GM19438 (cell line): Measurements from ENCODE around the gene BRSK2.
"Not testable (repeated sequence)": the region's sequence is repeated elsewhere in the genome, so short reads cannot be mapped to it uniquely, and the experiment has no call there.

Source experiments
- ATAC-seq: cut with Tn5 transposase; IDR thresholded peaks from one replicate; pipeline ENCODE4 v1.9.1; 2021; ENCODE audit warnings: low read depth; ENCODE audit not compliant: unreplicated experiment

BRSK2 gene

DNA sequence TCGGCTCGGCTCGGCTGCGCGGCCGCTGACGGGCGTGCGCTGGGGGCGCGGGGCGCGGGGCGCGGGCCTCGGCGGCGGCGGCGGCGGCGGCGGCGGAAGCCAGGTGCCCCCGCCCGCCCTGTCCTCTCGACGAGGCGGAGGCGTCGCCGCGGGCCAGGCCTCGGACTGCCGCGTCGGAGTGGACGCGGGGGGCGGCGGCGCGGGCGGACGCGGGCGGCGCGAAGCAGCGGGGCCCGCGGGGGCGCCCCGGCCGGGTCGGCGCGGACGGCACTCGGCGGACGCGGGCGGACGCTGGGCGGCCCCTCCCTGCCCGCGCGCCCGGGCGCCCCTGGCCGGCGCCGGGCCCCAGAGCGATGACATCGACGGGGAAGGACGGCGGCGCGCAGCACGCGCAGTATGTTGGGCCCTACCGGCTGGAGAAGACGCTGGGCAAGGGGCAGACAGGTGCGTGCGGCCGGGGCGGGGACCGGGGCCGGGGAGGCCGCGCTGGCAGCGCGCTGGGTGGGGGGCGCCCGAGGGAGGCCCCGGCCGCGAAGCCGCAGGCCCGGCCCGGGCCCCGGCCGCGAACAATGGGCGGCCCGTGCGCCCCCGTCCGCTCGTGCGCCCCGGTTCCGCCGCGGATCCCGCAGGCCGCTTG is at the start of gene BRSK2:
BRSK2 (plus strand) TSS at position 3 of the 637 bp plus-strand sequence; CDS start at position 354, 351 bp downstream.
- ATAC-seq = no peak

DNA sequence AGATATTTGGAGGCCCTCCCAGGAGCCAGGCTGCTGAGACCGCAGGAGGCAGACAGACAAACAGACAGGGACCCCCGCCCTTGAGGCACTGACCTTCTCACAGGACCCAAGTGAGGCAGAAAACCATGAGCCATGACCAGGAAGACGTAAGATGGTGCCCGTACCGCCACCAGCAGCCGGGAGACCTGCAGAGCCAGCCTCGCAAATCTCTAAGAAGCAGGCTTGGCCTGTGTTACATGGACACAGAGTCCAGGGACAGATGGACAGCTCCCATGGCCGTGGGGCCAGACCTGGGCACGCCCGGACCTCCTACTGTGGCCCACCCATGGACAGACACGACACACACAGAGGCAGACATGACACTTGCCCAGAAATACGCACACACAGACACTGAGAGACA is 49.6 kb upstream of the BRSK2 start:
- no peak for ATAC-seq

DNA sequence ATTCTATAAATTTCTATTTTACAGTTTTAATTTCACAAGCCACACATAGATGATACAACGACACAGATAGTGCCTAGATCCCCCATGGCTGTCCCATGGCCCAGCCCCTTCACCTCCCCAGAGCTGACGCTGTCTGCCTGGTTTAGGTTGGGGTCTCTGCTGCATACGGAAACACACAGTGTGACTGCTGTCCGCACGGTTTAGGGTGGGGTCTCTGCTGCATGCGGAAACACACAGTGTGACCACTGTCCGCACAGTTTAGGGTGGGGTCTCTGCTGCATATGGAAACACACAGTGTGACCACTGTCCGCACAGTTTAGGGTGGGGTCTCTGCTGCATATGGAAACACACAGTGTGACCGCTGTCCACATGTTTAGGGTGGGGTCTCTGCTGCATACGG is 48.5 kb upstream of the BRSK2 start:
- ATAC-seq = not testable (repeated sequence)

DNA sequence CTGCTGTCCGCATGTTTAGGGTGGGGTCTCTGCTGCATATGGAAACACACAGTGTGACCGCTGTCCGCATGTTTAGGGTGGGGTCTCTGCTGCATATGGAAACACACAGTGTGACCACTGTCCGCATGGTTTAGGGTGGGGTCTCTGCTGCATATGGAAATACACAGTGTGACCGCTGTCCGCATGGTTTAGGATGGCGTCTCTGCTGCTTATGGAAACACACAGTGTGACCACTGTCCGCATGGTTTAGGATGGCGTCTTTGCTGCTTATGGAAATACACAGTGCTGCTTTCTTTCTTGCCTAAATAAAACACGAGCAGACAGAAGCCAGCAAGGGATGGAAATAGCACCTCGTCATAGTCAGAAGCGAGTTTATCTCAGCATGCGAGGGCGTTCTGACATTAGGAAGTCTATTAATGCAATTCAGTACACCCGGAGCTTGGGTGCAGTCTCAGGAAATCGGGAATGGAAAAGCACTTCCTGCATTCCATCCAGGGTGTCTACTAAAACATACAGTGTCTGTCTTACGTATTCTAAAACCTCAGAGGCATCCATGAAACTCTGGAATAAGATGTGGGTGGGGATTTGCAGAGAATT is 47.7 kb upstream of the BRSK2 start:
- ATAC-seq = no peak

DNA sequence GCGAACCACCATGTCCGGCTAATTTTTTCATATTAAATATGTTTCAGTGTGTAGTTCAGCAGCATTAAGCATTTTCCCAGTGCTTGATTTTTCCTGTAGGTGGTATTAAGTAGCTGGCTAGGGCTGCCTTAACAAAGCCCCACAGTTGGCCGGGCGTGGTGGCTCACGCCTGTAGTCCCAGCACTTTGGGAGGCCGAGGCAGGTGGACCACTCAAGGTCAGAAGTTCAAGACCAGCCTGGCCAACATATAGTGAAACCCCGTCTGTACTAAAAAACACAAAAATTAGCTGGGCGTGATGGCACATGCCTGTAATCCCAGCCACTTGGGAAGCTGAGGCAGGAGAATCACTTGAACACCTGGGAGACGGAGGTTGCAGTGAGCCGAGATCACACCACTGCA is 46.8 kb upstream of the BRSK2 start:
- no peak for ATAC-seq

DNA sequence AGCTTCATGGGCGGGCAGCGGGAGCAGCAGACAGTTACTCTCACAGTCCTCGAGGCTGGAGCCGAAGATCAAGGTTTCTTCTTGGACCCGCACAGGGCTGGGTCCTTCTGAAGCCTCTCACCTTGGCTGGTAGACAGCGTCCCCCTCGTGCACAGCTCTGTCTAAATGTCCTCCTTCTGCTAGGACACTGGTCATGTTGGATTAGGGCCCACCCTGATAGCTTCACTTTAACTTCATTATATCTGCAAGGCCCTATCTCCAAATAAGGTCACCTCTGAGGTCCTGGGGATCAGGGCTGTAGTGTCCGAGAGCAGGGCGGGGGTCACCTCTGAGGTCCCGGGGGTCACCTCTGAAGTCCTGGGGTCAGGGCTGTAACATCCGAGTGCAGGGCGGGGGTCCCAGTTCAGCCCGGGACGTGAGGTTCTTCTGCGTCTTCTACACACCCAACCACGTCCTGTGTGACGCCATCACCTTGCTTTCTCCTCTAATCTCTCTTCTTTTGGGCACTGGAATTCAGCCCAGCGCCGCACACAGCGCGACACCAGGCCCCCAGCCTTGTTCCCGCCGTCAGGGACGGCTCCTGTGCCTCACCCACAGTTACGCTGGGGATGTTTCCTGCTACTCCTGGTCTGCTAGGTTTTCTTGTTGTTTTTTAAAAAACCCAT is 46.2 kb upstream of the BRSK2 start:
- ATAC-seq = no peak

DNA sequence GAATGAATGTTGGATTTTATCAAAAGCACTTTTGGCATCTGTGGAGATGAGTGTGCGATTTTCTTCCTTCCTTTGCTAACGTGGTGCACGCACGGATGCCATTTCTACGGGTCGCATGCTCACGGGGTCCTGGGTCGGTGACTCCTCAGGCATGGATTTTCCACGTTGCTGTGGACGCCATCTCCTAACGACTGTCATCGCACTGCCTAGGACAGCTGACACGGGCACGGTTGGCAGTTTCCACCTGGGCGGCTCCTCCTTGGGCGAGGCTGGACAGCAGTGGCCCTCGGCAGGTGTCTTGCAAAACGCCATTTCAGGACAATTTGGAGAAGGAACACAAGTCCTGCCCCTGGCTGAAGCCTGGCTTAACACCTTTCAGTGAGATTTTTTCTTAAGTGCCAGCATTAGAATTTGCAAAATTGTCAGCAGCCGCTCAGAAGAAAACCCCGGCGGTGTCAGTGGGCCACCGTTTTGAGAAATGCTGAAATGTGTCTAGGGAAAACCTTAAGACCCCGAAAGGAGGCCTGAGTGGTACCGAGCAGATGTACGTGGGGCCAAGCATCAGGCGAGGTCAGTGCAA is 45.6 kb upstream of the BRSK2 start:
- no peak for ATAC-seq

DNA sequence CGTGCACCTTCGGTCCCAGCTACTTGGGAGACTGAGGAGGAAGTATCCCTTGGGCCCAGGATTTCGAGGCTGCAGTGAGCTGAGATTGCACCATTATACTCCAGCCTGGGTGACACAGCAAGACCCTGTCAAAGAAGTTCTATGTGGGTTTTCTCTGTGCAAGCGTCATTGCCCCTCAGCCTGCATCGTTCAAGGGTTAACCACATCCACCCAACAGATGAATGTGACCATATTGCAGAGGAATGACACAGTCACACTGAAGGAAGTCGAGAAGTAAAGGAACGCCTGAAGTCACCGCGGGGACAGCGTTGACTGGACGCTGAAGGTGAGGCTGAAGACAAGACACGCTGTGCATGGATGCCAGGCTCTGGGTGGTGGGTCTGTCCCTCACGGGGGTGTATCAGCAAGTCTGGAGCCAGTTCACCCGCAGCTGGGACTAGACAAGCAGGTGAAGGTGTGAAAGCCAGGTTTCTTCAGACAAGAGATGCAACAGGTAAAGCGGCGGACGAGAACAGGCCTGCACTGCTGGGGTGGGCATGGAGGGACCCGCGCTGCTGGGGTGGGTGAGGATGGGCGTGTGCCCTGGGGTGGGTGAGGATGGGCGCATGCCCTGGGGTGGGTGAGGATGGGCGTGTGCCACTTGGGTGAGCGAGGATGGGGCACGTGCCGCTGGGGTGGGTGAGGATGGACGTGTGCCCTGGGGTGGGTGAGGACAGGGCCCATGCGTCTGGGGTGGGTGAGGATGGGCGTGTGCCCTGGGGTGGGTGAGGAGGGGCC is 43.8 kb upstream of the BRSK2 start:
- no peak for ATAC-seq

DNA sequence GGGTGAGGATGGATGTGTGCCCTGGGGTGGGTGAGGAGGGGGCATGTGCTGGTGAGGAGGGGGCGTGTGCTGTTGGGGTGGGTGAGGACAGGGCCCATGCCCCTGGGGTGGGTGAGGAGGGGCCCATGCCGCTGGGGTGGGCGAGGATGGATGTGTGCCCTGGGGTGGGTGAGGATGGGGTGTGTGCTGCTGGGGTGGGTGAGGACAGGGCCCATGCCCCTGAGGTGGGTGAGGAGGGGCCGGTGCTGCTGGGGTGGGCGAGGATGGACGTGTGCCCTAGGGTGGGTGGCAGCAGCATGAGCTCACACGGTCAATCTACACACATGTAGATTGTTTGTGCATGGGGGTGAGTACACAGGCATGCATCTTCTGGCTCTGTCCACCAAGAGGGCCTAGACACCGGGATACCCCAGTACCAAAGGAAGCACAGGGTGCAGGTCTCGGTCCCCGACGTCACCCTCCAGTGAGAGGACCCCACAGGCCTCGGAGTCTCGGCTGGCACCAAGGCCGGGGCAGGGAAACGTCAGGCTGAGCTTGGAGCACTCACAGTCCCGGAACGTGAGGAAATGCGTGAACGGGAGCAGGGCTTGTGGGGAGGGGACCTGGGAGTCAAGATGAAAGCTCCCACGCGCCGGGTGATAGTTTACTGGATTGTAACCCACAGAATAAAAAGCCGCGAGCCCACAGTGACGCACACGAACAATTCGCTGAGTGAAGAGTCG is 42.9 kb upstream of the BRSK2 start:
- no peak for ATAC-seq

DNA sequence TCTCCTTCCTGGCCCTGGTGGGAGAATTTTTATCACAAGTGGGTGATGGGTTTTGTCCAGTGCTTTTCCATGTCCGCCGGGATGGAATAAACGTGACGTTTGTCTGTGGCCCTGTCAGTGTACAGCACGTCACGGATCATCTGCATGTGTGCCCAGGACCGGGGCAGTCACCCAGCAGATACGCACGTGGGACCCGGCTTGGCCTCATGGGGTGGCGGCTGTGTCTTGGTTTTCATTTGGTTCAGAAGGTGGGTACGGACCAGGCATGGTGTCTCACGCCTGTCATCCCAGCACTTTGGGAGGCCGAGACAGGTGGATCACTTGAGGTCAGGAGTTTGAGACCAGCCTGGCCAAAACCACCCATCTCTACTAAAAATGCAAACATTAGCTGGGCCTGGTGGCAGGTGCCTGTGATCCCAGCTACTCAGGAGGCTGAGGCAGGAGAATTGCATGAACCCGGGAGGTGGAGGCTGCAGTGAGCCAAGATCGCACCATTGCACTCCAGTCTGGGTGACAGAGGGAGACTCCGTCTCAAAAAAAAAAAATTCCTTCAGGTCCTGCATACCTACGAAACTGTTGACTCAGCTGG is 42.2 kb upstream of the BRSK2 start:
- ATAC-seq = not testable (repeated sequence)

DNA sequence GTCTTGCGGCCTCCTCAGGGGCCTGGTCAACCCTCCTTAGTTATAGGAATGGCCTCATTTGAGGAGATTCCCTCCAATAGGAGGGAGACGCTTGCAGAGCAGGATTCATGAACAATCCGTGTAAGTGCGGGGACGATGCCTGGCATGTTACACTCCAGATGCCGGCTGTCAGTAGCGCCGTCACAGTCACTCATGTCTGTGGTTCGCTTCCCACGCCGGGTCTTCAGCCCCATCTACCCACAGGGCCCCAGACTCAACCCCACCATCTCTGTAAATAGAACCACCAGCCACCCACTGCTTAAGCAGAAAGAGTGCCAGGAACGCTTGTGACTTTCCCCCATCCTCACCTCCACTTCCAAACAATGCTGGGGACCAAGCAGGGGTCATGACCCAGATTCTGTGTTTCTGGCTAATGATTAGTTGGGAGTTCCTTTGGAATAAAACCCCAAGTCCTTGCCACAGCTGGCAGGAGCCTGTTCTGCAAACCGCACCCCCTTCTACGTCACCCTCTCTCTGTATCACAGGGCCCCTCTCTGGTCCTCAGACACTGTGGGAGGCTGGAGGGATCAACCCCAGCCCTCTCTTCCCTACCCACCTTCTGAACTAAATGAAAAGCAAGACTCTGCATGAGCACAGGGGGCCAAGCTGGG is 41.5 kb upstream of the BRSK2 start:
- ATAC-seq = no peak

DNA sequence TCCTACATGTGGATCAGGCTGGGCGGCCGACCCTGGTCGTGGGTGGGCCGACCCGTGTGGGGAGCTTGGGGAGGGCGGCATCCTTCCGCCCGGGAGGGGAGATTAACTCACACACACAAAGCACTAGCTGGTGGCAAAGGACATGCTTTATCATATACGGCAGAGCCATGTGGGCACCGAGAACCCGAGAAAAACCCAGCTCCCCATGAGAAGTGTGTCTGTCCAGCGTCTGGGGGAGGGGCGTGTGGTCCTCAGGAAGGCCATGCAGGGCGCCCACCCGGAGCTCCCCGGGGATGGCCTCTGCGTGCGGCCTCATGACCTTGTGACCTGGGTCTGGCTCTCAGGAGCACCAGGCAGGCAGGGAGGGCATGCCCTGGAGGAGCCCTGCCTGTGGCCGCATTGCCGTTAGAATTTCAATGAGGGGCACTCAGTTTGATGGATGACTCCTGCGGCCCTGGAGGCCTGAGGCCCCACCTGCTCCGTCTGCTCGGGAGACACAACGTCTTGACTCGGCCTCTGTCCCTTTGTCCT is 40.9 kb upstream of the BRSK2 start:
- no peak for ATAC-seq

DNA sequence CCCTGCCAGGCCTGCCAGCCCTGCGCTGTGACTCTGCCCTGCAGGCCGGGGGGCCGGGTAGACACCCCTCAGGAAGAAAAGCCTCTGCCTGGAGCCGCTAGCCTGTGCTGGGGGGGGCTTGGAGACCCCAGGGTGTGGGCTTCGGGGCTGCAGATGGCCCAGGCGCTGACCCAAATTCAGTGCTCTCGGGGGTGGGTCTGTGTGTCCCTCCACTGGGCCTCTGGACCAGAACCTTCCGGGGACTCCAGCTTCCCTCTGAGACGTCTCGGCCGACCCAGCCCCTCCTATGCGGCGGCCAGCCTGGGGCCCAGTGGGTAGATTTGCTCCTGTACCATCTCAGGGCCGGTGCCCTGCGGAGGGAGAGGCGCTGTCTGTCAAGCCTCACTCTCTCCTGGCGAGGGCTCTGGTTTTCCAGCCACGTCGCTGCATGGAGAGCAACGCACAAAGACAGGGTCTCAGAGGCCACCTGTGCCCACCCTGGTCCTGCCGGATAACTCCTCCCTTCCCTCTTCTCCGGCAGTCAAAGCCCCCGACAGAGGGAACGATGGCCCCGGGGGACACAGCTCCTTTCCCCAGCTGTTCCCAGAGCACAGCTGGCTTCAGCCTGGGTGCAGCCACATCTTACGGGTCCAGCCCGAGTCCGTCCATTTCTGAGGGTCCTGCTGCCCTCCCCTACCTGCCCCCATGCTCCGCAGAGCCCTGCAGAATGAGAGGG is 40.2 kb upstream of the BRSK2 start:
- ATAC-seq = no peak

DNA sequence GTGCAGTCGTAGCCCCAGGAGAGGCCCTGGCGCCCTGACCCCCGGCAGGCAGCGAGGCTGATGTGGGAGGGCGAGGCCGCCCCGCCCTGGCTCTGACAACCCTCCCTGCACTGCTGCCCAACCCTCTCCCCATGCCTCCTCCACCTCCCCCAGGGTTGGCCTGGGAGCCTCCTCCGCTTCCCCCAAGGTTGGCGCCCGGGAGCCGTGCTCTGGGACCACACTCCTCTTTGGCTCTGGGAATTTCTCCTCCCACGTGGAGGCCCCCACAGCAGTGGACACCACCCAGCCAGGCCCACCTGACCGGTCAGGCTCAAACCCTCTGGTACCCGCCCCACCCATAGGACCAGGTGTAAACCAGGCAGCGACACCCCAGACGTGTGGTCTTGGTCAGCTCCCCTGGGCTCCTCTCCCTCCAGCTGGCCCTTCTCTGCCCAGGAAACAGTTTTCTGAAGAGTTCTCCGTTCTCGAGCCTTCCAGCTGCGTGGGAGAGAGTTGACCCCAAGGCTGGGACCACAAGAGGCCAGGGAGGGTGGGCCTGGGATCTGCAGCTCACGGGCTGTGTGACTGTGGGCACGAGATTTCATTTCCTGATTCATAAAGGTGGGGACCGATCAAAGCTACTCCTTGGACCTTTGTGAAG is 39.5 kb upstream of the BRSK2 start:
- no peak for ATAC-seq

DNA sequence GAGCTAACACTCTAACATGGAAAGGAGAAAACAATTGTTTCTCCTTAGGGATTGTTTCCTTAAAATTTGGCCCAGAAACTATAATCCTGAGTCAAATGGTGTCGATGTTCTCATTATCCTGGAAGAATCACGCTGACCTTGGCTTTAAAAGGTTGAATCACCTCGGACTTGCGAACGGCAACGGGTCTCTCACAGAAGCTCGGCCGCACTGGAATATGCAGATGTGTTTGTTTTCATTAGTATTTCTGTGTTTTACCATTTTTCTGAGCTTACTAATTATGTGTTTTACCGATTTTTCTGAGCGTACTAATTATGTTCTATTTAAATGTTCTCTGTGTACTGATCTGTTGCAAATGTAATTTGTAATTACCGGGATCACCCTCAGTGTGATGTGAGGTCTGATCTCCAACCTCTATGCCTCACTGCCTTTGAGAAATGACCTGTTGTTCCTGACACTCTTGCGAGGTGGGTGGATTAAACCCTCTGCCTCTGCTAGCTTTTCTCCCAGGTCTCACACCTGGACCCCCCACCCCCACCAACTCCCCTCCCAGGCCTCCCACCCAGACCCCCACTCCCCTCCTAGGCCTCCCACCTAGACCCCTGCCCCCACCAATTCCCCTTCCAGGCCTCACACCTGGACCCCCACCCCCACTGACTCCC is 38.3 kb upstream of the BRSK2 start:
- ATAC-seq = no peak

DNA sequence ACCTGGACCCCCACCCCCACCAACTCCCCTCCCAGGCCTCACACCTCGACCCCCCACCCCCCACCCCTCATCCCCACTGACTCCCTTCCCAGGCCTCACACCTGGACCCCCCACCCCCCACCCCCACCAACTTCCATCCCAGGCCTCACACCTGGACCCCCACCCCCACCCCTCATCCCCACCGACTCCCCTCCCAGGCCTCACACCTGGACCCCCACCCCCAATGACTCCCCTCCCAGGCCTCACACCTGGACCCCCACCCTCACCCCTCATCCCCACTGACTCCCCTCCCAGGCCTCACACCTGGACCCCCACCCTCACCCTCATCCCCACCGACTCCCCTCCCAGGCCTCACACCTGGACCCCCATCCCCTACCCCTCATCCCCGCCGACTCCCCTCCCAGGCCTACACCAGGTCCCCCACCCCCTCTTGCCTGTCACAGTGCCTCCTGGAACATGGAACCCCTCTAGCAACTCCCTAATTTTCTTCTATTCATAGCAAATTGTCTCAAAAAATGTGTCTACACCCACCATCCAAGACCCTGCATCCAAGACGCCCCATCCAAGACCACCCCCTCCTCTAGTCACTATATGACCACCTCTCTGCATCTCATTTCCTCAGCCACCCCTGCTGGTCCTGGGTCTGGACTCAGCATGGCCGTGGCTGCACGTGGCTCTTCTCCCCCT is 36.9 kb upstream of the BRSK2 start:
- no peak for ATAC-seq
